H1 (cell line): Measurements from ENCODE around the gene CGREF1. TPM values are rescaled to one million over a fixed set of nuclear protein-coding genes. Genes with fewer than 3 reads are reported as not detected.

ENCODE experiments used
- BRCA1 ChIP-seq: IDR thresholded peaks from 2 replicates; pipeline ENCODE4 v1.6.1; 2012; ENCODE audit warnings: low read depth, low read length, improper control_type of control experiment
- GTF2F1 ChIP-seq: IDR thresholded peaks from 2 replicates; pipeline ENCODE4 v1.6.1; 2012; ENCODE audit warnings: low read depth, low read length, improper control_type of control experiment, borderline replicate concordance
- polyA plus RNA-seq, 7 experiments: library from polyadenylated mRNA; depleted of rRNA in 3 of 7; stranded (reverse) in 5 of 7; unstranded in 2 of 7; fragments of >200 nt in 5 of 7; fragments of 200-250 nt in 2 of 7; gene quantifications; 1 replicate in 5 of 7; 2 replicates in 1 of 7; 4 replicates in 1 of 7; pipeline versions ENCODE4 v1.2.1 to v1.2.3, GENCODE V29; 2011 to 2013; ENCODE audit warnings: missing spikeins in 2 of 7, mixed read lengths in 2 of 7
- total RNA-seq: library from RNA; stranded (reverse); fragmentation: NEBNext Ultra II Directional; extraction: Animal tissue kit (Norgen Biotek cat#: 25700); gene quantifications from 2 replicates; pipeline ENCODE4 v1.2.1, GENCODE V29; 2021

CGREF1 gene
- total and polyA plus RNA-seq, 2 of the 8 experiments (the other 6 are each of a cell fraction or from before 2014, with no cell fraction given), result 2.5 to 3.4 TPM

- TF ChIP-seq BRCA1 (no peak), GTF2F1 (no peak)
Measured at GRCh38 chr2:27072920-27073319, 46.0 kb downstream of the CGREF1 start (continued).
